HL-60 (cell line): ENCODE results near the gene MED16.

Source experiments
- CTCF ChIP-seq: IDR thresholded peaks from one replicate; pipeline ENCODE4 v1.5.1; 2011; ENCODE audit warnings: low read length, control low read depth, inconsistent platforms; ENCODE audit not compliant: insufficient read depth
- GABPA ChIP-seq: IDR thresholded peaks from 2 replicates; pipeline ENCODE4 v1.6.1; 2012; ENCODE audit warnings: low read depth
- POLR2AphosphoS5 ChIP-seq: IDR thresholded peaks from 2 replicates; pipeline ENCODE4 v1.6.1; 2012; ENCODE audit warnings: low read depth
- REST ChIP-seq: IDR thresholded peaks from 2 replicates; pipeline ENCODE4 v1.6.1; 2012; ENCODE audit warnings: low read depth; ENCODE audit not compliant: insufficient replicate concordance
- SPI1 ChIP-seq: IDR thresholded peaks from 2 replicates; pipeline ENCODE4 v1.6.1; 2012; ENCODE audit warnings: low read depth, mild to moderate bottlenecking, borderline replicate concordance

- TF ChIP-seq CTCF (no peak), REST (no peak), POLR2AphosphoS5 (no peak), GABPA (no peak), SPI1 (no peak)
Observed at GRCh38 chr19:939922-940321, 46.9 kb upstream of the MED16 start.
